Cardiac fibroblast (primary cell): ENCODE measurements around the gene TIGIT.

Experiments used
- DNase-seq, 2 donors: peaks; one replicate each; pipeline versions ENCODE4 v3.0.0 to v3.0.0-alpha.2; 2010; ENCODE audit warnings: low read depth in 2 of 2
- H3K4me3 ChIP-seq, 2 donors: replicated peaks in 1 of 2; 1 replicate in 1 of 2; 2 replicates in 1 of 2; pipeline ENCODE4 v1.5.1; 2011; ENCODE audit warnings: low read depth in 2 of 2, low read length in 2 of 2, mild to moderate bottlenecking in 2 of 2, moderate library complexity in 1 of 2
- CTCF ChIP-seq: IDR thresholded peaks from one replicate; pipeline ENCODE4 v1.5.1; 2011; ENCODE audit warnings: low read depth, mild to moderate bottlenecking, low read length, inconsistent platforms

Gene TIGIT

GRCh38 chr3:114323546-114324254, 29.9 kb downstream of the TIGIT start:
- DNase-seq = no peak
- no peak overlapping the region for H3K4me3 ChIP-seq
- TF ChIP-seq CTCF = no peak

GRCh38 chr3:114327665-114328064, 33.8 kb downstream of the TIGIT start:
- no peak for TF ChIP-seq CTCF
- DNase-seq = no peak
- H3K4me3 ChIP-seq = no peak overlapping the region

- DNase-seq = no peak
- no peak overlapping the region for H3K4me3 ChIP-seq
- no peak for TF ChIP-seq CTCF
Measured at GRCh38 chr3:114328345-114328744, 34.5 kb downstream of the TIGIT start.

- DNase-seq = no peak
- no peak overlapping the region for H3K4me3 ChIP-seq
- TF ChIP-seq CTCF = no peak
Measured at GRCh38 chr3:114329823-114330222, 36.0 kb downstream of the TIGIT start.

GRCh38 chr3:114331007-114331406, 37.2 kb downstream of the TIGIT start:
- no peak for TF ChIP-seq CTCF
- no peak for DNase-seq
- no peak overlapping the region for H3K4me3 ChIP-seq

GRCh38 chr3:114331710-114332109, 37.9 kb downstream of the TIGIT start:
- no peak overlapping the region for H3K4me3 ChIP-seq
- DNase-seq = no peak
- no peak for TF ChIP-seq CTCF
